GM18873 (cell line): Measurements from ENCODE around the gene PDXP.
A peak's percentile ranks its signal among the peaks of the same experiment; 100 is the strongest.

Experiments
- ATAC-seq: cut with Tn5 transposase; IDR thresholded peaks from one replicate; pipeline ENCODE4 v1.9.1; 2021; ENCODE audit warnings: mild to moderate bottlenecking, moderate library complexity, moderate number of reproducible peaks; ENCODE audit not compliant: unreplicated experiment, low FRiP score

Gene PDXP

DNA sequence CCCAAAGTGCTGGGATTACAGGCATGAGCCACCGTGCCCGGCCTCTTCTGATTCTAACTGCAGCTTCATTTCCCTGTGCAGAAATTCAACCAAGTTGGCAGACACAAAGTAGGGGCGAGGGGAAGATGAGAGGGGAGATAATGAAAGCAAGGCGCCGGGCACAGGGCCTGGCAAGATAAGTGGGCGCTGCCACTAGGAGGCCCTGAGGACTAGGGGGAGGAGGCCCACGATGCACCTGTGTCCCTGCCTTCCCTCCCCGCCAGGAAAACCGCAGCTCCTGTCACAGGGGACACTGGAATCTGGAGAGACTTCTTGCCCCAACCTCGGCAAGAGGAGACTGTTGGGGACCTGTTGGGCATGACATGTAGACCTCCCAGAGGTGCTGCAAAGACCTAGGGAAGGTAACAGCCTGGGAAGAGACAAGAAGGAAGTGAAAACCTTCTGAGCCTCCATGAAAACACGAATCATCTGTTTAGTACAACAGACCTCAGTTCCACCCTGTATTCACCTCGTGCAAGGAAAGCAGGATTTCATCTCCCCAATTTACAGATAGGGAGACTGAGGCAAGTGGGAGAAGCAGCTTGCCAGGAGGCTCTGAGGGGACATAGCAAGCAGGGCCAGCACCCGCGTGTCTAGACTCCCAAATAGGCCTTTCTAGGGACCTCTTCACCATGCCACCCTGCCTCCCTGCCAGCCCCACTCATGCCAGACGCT lies 13.8 kb downstream of the PDXP start:
- no peak for ATAC-seq

DNA sequence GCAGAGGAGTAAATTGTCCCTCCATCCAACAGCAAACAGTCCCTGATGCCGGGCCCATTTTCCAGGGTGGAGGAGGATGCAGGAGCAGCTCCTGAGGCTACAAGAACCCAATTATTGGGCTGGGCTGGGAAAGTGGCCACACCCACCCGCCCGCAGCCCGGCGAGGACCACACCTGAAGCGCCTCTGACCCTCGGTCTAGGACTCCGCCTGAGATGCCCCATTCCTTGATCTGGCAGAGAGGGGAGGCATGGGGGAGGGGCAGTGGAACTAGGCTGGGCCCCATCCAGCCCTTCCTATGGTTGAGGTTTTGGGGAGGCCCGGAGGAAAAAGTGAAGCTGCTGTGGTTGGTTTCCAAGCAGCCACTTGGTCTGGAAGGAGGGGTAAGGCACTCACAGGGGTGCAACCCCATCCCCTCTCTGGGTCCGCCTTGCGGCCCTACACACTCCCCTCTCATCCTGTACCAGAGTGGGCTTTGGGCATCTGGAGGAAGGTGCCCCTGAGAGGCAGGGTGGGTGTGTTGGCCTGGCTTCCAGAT lies 14.5 kb downstream of the PDXP start:
- ATAC-seq: no peak

DNA sequence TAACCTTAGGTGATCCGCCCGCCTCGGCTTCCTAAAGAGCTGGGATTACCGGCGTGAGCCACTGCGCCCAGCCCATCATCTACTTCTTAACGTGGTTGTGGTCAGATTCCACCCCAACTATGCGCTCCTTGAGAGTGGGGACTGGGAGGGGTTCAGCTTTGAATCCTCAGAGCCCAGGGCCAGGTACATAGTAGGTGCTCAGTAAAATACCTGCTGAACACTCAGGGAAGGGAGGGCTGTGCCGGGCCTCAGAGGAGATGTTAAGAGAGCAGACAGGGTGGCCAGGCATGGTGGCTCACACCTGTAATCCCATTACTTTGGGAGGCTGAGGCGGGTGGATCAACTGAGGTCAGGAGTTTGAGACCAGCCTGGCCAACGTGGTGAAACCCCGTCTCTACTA lies 15.7 kb downstream of the PDXP start:
- ATAC-seq: no peak

DNA sequence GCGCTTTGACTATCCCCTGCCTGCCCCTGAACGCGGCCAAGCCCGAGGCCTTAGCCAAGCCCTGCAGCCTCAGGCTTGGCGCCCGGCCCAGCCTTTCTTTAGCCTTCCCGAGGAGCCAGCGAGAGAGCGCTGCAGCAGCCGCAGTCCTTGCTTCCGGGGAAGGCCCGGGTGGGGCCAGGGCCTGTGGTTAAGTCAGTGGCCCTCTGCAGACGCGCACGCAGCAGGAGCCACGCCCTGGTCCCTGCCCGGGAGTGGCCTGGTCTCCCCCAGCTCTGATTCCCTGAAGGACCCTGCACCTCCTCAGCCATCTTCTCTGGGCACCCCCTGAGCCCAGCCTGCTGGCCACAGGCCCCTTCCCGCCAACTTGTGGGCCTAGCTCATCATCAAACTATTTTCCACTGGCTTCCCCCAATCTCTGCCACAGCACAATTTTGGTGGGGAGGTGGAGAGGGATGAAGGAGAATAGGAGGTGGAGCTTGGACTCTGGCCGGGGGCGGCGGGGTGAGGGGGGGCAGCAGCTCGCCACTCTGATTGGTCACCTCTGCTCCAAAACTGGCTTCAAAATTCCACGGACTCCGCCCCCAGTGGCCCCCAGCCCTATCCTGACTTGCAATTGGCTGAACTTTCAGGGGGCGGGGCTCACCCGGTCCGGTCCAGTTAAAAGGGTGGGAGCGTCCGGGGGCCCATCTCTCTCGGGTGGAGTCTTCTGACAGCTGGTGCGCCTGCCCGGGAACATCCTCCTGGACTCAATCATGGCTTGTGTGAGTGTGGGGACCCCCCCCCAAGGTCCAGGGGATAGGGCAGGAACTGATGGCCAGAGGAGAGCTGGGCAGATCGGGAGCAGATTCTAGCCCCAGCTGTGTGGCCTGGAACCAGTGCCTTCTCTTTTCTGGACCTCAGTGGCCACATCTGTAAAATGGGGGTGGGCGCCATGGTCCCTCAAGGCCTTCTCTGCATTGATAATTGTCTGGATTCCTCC lies 16.7 kb downstream of the PDXP start, which contains the start of gene LGALS1:
TSS of gene LGALS1 (plus strand) at position 686 of the 979 bp plus-strand sequence. CDS start at position 753, 67 bp downstream.
- no peak for ATAC-seq

DNA sequence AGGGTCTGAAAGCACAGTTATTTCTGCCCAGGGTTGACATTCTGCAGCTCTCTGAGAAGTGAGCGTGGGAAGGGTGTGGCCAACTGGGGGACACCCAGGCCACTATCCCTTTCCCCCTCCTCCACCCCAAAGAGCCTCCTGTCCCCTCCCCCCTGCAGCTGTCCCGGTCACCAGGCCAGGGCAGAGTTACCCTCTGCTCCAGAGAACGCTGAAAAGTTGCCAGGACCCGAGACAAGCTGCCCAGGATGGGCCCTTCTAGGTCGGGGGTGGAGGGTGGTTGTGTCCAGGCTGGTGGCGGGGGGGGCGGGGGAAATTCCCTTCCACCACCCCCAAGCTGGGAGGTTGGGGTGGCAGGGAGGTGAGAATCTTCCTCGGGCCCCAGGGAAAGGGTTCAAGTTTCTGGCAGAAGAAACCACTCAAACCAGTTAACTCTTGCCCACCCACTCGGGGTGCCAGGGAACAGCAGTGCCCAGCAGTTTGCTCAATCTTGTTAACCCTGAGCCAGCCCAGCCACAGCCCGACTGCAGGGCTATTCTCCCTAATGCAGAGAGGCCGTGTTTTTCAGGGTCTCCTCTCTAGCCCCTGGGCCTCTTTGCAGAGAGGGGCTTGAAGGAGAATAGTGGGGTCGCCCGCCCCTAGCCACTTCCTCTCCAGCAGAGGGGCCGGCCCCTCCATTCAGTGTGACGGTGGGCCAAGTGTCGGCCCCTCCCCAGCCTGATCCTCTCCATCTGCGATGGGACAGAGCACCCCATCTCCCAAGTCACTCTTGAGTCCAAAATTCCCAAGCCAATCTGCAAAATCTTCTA lies 17.6 kb downstream of the PDXP start:
- ATAC-seq: no peak

DNA sequence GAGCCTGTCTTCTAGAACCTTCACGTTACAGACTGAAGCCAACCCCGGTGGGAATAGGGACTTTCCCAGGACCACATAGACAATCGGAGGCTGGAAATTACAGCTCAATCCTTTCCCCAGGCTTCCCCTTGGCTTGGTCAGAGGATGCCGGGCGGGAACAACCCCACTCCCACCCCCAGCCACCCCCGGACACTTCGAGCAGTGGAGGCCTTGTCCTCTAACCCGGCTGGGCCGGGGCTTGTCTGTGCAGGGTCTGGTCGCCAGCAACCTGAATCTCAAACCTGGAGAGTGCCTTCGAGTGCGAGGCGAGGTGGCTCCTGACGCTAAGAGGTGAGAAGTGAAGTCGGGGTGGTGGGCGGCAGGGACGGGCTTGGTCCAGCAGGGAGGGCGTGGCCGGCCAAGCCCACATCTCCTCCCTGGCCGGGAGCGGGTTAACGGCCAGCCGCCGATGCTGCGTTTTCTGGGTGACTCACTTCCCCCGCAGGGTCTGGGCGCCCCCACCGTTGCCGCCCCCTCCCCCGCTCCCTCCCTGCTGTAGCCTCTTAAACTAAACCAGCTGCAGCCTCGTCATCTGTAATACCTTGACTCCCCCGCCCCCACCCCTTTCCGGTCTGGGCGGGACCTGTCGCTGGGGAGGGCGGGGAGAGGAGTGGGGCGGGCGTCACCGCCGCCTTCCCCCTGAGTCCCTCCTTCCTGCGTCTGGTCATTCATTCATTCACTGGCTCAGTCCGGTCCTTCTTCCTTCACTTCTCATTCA lies 18.4 kb downstream of the PDXP start:
- ATAC-seq: no peak

DNA sequence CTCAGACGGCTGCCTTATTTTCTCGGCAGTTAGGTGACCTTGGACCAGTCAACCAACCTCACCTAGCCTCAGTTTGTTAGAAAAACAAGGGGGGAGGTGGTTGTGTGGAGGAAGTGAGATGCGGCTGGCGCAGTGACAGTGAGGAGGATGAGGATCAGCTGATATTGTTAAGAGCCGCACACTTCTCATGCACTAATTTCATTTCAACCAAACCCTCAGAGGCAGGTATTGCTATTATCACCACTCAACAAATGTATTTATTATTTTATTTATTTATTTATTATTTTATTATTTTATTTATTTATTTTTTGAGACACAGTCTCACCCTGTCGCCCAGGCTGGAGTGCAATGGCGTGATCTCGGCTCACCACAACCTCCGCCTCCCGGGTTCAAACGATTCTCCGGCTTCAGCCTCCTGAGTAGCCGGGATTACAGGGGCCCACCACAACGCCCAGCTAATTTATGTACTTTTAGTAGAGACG lies 19.0 kb downstream of the PDXP start:
- ATAC-seq: no peak

DNA sequence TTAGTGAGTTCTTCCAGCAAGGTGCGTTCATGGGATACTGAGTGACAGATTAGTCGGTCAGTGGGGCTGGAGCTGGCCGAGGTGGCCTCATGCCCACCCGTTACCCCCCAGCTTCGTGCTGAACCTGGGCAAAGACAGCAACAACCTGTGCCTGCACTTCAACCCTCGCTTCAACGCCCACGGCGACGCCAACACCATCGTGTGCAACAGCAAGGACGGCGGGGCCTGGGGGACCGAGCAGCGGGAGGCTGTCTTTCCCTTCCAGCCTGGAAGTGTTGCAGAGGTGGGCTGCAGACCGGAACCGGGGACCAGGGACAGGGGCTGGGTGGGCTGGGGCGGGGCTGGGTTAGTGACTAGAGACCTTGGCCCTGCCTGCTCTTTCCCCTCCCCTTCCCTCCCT lies 19.8 kb downstream of the PDXP start:
- ATAC-seq: no peak

DNA sequence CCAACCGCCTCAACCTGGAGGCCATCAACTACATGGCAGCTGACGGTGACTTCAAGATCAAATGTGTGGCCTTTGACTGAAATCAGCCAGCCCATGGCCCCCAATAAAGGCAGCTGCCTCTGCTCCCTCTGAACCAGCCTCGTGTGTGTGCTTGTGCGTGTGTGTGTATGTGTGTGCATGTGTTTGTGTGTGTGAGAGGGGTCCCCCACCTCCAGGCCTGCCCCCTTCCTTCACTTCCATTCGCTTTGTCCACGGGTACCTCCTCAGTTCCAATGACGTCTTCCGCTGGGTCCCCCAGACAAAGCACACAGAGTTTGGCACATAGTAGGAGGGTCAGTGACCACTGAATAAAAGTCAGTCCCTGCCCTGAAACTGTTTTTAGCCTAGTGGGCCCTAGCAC lies 21.1 kb downstream of the PDXP start:
- ATAC-seq: no peak

DNA sequence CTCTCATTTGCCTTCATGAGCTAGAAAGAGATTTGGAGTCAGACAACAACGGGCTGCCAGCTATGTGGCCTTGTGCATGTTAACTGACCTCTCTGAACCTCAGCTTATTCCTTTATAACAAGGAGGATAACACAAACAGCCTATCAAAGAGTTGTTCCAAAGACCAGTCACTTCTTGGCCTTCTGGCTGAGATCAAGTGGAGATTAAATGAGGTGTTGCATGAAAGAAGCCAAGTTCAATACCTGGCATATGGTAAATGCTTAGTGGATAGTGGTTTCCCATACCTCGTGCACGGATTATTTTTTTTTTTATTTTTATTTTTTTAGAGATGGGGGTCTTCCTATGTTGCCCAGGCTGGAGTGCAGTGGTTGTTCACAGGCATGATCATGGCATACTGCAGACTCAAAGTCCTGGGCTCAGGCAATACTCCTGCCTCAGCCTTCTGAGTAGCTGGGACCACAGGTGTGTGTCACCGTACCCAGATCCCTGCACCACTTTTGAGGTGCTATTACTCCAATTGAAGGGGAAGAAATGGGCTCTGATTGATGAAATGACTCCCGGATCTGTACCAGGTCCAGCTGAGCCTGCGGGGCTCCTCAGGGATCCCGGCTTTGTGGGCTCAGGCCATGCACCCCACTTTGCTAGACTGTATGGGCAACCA lies 21.8 kb downstream of the PDXP start:
- no peak for ATAC-seq

DNA sequence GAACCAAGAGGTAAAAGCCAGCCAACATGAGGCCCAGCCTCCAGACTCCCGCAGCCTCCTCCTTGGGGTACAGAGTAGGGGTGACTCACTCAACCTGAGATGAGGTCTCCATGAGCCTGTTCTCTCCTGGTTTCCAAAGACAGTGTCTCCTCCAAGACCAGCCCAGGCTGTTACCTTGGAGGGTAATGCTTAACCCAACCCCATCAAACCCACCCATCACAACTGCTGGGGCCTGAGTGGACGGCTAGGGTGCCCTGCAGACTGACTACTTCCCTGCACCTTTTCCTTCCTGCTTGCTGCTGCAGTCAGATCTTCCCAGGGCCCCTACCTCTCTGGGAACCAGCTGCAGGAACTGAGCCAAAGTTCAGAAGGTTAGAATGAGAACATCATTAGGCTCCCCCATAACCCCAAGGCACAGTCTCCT lies 22.5 kb downstream of the PDXP start:
- ATAC-seq: no peak

DNA sequence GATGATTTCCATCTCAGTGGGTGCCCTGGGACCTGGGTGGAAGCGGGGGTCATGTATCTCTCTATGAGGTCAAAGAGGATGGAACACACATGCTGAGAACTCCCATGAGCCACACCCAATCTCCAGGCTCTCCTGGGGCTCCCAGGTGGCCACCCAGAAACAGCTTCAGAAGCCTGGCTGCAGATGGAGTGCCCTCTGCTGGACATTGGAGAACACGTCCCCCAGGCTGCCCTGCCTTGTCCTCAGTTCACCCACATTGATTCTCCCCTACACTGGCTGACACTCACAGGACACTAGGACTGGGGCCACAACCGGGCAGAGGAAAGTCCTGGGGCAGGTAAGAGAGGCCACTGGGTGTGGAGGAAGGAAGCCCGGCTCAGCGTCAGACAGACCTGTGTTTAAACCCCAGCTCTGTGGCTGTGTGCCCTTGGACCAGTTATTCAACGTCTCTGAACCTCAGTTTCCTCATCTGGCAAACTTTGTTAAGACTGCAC lies 23.1 kb downstream of the PDXP start:
- no peak for ATAC-seq

DNA sequence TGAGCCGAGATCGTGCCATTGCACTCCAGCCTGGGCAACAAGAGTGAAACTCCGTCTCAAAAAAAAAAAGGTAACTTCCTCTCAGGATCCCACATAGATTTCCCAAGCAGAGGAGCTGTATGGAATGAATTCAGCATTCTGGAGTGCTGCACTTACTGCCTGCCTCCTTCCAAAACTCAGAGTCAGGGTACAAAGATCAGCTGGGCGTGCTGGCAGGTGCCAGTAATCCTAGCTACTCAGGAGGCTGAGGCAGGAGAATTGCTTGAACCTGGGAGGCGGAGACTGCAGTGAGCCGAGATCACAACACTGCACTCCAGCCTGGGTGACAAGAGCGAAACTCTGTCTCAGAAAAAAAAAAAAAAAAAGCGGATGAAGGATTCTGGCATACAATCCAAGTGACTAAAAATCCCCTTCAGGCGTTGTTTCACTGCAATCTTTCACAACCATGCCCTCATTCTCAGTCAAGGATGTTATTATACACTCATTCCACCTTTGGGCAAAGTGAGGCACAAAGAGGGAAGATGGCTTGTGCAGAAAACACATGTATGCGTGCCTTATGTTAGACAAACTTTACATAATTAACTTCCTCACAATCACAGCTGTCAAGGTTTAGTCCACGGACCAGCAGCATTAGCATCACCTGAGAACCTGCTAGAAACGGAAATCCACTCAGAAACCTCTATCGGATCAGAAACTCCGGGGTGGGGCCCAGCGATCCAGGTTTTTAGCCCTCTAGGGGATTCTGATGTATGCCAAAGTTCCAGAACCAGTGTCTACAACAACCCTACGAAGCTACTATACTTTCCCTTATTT lies 26.5 kb downstream of the PDXP start:
- no peak for ATAC-seq

DNA sequence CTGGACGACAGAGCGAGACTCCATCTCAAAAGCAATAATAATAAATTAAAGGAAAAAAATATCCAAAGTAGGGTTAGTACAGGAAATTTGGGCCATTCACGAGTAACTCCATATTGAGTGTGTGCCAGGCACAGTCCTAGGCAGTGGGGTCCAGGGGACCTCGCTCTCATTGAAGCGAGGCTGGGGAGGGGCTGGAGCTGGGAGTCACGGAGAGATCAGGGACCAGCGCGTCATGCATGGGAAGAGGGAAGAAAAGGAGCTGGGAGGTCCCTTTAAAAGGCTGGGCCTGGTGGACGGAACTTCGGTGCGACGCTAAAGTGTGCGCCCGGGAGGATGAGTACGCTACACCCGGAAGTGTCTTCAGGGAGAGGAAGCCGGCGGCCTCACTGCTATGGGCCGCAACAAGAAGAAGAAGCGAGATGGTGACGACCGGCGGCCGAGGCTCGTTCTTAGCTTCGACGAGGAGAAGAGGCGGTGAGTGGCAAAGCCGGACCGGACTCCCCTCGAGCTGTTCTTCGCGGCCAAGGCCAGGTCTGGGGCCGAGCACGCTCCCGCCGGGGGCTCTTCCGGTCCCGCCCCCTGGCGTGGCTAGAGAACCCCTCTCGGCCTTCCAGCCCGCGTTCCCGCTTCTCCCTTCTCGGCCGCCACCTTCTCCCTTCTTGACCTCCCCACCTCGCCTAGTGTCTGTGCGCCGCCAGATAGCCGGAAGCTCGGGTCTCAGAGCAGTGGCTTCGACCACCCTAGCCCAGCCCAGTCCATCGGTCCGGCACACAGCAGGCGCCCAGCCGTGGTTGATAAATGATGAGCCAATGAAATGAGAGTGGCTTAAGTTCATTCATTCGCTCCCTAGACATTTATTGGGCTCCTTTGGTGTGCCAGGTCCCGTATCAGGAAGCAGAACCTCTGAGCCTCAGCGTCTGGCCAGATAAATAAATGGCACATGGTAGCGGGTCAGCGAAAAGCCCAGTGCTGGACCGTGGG lies 27.8 kb downstream of the PDXP start, which contains the start of gene NOL12:
TSS of gene NOL12 (plus strand) at position 342 of the 981 bp plus-strand sequence. CDS start at position 392, 50 bp downstream.
- ATAC-seq: peak; percentile 56

DNA sequence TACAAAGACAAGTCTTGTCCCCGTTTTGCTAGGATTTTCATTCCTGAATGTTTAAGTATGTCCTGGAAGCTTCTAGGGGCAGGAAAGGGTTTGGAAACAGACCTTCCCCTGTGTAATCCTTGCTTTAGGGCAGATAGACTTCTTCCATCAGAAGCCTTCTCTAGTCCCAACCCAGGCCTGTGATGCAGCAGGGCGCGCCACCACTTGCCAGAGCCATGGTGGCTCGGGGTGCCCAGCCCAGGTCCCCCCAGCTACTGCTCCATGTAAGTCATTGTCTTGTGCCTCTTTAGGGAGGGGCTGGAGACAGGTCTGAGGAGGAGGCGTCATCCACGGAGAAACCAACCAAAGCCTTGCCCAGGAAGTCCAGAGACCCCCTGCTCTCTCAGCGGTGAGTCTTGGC lies 31.9 kb downstream of the PDXP start:
- no peak for ATAC-seq

DNA sequence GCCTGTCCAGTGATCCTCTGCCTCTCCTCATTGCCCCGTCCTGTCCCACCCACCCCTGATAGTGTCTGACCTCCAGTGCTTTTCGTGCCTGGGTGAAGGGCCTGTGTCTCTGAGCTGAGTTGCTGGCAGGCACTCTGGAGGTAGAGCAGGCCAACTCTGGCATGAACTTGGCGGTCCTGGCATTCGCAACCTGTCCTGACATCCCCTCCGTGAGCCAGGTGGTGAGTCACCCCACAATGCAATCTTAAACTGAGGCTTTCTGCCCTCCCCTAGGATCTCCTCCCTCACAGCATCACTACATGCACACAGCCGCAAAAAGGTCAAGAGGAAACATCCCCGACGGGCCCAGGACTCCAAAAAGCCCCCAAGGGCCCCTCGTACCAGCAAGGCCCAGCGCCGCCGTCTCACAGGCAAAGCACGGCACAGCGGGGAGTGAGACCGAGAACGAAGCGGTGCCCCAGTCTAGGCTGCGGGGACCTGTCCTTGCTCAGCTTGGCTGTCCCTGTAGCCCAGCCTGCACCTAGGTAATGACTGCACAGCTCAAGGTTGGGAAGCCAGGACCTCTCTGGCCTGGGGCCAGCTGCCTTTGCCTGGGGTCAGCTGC lies 32.5 kb downstream of the PDXP start:
- ATAC-seq: no peak
